Skeletal muscle cell (primary cell): ENCODE data around the gene CYP17A1.

Experiments used
- DNase-seq: peaks from one replicate; pipeline ENCODE4 v3.0.0-alpha.2; 2010; ENCODE audit warnings: low read depth
- H3K4me3 ChIP-seq: 2 replicates; pipeline ENCODE4 v1.5.1; 2011; ENCODE audit warnings: low read depth, mild to moderate bottlenecking, control low read depth, low read length, moderate library complexity

The CYP17A1 gene

DNA sequence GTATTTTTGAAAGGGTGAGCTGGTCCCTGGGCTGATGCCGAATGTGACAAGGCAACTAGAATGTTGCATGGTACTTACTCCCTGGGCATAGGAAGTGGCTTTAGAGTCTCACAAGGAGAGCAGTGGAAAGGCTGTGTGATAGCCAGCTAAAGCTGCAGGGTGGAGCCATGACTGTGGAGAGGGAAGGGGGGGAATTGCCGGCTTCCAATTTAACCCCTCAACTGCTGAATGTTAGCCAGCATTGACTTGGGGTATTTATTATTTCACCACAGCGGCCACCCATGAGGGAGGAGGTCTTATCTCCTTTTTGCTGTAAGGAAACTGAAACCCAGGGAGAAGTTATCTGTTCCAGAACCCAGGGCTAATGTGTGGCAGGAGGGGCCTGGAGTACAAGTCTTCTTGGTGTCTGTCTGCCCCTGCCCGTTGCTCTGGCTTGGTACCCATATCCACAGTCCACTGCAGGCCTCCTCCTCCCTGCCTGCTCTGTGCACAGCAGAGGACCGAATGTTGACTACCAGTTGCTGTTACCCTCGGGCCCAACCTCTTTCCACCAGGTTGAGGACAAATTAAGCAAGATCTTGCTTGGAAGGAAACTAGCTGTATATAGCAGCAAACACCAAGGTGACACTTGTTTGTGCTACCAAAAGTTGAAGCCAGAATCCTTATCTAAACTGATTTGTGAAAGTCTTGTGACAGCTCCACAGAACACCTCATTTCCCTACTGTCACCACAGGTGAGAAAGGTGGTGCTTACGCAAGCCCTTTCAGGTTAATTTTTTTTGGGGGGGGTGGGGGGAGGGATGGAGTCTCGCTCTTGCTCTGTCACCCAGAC is 55.9 kb downstream of the CYP17A1 start:
- H3K4me3 ChIP-seq: no peak overlapping the region
- no peak for DNase-seq
